A172 (cell line): ENCODE data around the gene SHISA8. TPM values are rescaled to one million over a fixed set of nuclear protein-coding genes. Genes with fewer than 3 reads are reported as not detected.
"Not testable (repeated sequence)": the region's sequence is repeated elsewhere in the genome, so short reads cannot be mapped to it uniquely, and the experiment has no call there.

Experiments used
- DNase-seq: peaks from one replicate; pipeline ENCODE4 v3.0.0-alpha.2; 2015; ENCODE audit warnings: low spot score
- total RNA-seq: library from RNA; depleted of rRNA; stranded (reverse); fragments of >200 nt; shearing (Covaris generic); gene quantifications from 2 replicates; pipeline ENCODE4 v1.2.3, GENCODE V29; 2014

SHISA8 gene
- total RNA-seq, 1 experiment from 2014 or later, result not detected

DNA sequence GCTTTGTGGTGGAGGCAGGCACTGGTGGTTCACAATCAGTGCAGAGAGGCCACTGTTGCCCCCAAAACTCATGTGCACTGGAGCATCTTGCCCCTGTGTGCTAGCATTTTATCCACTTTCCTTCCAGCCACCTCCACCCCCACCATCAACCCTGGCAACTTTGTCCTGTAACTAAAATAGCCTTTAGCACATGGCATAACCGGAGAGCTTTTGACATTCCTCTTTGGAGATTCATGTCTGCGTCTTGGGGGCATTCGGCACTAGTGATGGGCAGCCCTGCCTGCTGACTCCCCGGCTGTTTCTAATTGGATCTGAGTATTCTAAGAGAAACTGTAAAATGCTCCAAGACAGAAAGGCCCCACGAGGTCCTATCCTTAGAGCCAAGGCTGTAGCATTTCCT is 15.8 kb downstream of the SHISA8 start:
- no peak for DNase-seq

- no peak for DNase-seq
Observed at GRCh38 chr22:41898645-41899044, 16.2 kb downstream of the SHISA8 start.

DNA sequence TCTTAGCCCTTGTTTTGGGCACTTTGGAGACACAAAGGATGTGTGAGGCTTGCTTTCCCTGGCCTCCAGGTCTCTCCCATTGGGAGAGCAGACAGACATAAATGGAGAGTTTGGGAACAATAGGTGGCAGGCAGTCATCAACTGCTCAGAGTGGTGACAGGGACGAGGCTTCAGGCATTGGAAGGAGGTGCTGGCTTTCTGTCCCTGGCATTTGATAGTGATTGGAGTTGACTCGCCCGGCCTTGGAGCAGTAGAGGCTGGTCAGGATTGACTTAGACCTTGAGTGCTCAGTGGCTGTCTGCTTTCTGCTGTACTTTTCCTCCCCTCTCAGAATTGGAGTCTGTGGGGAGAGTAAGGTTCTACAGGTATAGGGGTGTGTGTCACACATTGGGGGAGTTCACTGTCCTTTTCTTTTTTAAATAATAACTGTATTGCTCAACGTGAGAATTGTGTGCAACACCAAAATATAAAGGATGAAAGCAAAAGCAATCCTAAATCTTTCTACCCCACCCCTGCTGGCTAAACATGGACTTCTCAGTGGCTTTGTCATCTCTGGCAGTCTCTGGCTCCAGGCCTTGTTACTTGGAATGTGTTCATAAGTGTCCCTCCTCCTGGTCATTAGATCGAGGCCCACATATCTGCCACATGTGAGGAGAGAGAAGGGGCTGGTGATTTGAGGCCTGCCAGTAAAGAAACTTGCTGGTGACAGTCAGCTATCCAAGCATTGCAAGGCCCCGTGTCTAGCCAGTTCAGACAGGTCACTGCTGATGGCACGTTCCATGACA is 21.1 kb downstream of the SHISA8 start:
- DNase-seq, result no peak

DNA sequence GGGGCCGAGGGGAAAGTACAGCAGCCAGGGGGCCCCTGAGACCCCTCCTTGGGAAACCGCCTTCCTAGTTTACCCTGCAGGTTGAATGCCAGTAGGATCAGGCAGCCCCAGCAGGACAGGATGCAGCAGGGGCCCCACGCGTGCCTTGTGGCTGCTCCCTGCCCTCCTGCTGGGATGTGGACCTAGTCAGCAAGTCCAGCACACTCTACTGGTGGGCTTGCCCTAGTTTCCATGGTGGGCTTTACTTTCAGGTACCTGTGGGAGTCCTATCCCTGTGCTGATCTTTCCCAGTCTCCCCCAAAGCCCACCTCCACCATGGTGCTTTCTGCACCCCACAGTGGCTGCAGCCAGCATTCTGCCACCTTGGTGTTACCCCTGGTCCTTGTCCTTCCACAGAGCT is 22.2 kb downstream of the SHISA8 start:
- DNase-seq, result no peak

DNA sequence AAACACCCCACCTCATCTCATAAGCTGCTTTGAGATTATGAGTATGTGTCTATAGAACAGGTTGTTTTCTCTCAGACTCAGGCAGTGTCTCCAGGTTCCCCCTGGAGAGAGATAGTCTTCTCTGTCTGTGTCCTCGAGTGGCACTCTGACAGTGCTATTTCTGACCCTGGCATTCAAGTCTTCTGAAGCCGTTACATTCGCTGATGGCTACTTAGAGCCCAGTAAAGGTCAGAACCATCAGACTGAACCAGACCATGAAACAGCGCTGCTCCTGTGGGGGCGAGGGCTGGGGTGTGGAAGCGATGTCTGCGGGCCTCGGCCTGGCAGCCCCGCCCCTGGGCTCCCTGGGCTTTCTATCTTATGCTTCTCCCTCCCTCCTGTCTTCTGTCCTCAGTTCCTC is 23.5 kb downstream of the SHISA8 start:
- DNase-seq, result no peak

- DNase-seq, result no peak
Observed at GRCh38 chr22:41888627-41889200, 26.2 kb downstream of the SHISA8 start.

DNA sequence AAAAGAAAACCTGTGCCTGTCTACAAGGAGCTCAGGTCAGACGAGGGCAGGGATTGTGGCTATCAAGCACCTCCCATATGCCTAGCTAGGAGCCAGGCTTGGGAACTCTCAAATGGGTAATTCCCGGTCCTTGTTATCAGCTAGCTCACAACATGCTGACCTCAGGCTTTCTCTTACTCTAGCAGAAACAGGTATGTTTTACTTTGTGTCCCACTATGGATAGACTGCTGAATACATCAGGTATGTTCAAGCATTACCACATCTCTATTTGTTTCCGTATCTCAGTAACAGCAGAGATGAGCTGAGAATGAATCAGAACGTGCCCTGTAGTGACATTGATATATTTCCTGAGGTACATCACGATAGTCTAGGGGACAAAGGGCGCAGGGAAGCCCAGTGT is 29.4 kb downstream of the SHISA8 start:
- no peak for DNase-seq

DNA sequence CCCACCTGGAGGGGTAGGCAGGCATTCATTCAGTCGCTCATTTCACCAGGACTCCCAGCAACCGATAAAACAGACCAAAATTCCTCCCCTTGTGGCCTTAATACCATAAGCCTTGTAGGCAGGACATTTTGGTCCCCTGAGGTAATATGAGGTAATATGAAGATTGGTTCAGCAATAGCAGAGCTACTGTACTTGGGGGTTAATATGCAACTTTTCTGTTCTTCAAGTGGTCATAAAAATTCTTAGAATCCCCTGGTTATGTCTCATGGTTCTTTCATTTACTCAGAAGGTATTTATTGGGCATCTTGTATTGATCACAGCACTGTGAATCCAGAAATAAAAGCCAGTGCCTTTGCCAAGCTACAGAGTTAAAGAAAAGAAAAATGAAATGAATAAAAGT is 29.8 kb downstream of the SHISA8 start:
- no peak for DNase-seq

DNA sequence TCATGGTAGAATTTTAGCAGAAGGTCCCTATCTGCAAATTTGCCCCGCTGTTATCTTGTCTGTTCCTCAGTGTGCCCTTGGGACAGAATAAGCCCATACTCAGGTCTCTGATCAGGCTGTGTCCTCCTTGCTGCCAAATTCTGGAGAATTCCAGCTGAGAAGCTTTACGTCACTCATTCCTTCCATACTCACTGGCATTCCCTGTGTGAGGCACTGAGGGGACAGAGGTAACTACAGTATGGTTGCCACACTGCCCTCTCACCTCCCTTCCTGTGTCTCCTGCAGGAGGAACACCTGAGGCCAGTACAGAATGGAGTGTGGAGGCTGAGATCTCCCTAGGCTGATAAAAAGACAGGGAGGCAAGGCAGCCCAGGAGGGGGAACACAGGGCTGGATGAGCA is 31.5 kb downstream of the SHISA8 start:
- DNase-seq, result no peak

DNA sequence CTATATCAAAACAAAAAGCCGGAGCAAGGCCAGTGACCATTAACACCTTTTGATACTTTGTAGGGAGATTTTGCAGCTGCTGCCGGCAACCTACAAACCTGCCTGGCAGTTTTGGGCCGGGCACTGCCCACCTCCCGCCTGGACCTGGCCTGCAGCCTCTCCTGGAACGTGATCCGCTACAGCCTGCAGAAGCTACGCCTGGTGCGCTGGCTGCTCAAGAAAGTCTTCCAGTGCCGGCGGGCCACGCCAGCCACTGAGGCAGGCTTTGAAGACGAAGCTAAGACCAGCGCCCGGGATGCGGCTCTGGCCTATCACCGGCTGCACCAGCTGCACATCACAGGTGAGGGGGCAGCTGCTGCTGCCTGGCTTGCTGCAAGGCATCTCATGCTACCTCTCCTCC is 34.2 kb downstream of the SHISA8 start:
- DNase-seq, result no peak

DNA sequence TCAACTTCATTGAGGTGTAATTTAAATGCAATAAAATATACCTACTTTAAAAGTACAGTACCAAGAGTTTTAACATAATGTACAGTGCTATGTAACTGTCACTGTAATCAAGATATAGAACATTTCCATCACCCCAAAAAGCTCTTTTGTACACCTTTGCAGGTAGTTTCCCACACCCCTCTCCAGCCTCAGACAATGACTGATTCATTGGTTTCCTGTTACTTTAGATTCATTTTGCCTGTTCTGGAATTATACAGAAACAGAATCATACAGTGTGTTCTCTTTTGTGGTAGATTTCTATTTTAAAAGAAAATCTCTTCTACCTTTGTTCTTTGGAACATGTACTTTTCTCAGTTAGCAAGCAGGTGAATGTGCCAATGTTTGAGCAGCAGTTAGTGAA is 38.2 kb downstream of the SHISA8 start:
- DNase-seq, result no peak

- DNase-seq, result no peak
Observed at GRCh38 chr22:41876275-41876674, 38.6 kb downstream of the SHISA8 start.

- DNase-seq, result no peak
Observed at GRCh38 chr22:41875531-41876270, 39.2 kb downstream of the SHISA8 start.

DNA sequence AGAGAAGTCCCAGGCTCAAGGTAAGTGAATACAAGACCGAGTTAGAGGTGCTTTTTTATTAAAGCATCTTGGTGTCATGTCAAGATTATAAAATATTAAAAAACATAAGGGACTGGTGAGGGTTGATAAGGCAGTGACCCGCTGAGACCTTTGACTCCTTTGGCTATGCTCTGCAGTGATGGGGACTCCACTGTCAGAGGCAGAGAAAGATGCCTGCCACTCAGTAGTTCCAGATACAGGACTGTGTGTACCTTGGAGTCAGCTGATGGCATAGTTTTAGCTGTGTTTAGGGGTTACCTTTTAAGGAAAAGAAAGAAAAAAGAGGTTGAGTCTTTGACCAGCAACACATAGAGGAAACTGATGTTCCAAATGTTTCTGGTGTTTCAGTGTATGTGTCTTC is 40.8 kb downstream of the SHISA8 start:
- DNase-seq, result no peak

DNA sequence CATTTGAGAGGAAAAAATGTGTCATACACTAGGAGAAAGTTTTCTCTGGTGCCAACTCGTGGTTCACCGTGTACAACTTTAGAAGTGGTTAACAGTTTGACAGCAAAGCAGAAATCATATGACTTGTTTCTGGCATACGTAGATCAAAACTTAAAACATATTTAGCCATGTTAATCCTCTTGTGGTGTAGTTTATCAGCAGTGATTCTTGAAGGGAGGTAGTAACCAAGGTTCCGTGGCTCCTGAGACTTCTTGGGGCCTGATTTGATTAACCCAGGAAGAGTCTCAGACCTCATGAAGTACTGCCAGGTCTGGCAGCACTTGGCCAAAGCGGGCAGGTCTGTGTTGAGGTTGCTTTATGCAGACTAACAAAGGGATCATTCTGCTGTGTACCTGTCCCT is 41.5 kb downstream of the SHISA8 start:
- no peak for DNase-seq

DNA sequence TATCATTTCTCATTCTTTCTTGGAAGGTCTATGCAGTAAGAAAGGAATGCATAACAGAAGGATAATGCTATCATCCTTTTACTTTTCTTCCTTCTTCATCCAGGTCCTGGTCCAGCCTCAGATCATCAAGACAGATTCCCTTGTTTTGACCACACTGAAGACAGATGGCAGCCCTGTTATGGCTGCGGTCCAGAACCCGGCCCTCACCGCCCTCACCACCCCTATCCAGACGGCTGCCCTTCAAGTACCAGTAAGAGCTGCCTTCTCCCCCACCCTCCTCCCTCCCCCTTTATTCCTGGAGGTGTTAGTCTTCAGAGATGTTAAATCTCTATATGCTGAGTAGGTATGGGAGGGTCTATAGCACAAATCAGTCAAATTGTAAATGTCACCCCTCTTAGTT is 44.1 kb downstream of the SHISA8 start:
- DNase-seq, result no peak

DNA sequence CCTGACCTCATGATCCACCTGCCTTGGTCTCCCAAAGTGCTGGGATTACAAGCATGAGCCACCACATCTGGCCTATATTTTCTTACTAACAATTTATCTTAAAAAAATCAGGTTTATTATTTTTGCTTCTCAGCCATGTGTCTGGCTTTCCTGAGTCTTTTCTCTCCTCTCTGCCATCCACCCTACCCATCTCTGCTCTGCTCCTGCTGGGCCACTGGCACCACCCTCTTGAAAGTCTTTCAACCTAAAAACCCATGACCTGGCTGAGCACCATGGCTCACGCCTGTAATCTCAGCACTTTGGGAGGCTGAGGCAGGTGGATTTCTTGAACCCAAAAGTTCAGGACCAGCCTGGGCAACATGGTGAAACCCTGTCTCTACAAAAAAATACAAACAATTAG is 44.8 kb downstream of the SHISA8 start:
- DNase-seq, result not testable (repeated sequence)

- DNase-seq, result no peak
Observed at GRCh38 chr22:41868556-41868955, 46.3 kb downstream of the SHISA8 start.

DNA sequence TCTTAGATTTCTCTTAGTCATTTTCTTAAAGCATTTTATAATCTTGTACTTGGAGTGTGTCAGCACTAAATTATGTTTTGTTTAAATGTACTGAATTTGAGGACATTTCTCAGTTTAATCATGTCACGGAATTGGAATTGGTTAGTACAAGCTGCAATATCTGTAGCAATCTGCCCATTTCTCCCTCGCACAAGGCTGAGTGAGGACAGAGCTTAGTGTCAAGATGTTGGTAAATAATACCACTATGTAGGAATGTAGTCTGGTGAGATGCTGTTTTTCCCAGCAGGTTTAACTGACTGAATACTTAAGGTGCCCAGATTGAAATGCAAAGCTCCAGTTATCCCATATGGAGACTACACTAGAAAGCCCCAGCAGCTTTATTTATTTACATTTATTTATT is 51.4 kb downstream of the SHISA8 start:
- no peak for DNase-seq

GRCh38 chr22:41862530-41863266 is 52.2 kb downstream of the SHISA8 start:
- no peak for DNase-seq

GRCh38 chr22:41862160-41862529 is 52.7 kb downstream of the SHISA8 start:
- no peak for DNase-seq
